Upper lobe of left lung (tissue), 6 donors: ENCODE data around the gene EWSR1. TPM values are rescaled to one million over a fixed set of nuclear protein-coding genes. Genes with fewer than 3 reads are reported as not detected.
A peak's percentile ranks its signal among the peaks of the same experiment; 100 is the strongest.

Experiments
- ATAC-seq, 2 donors: fragments of 200-7000 bp; cut with Tn5 transposase; one replicate each; pipeline ENCODE4 v1.9.1; 2022; ENCODE audit warnings: mild to moderate bottlenecking in 2 of 2, moderate library complexity in 2 of 2; ENCODE audit not compliant: low FRiP score in 2 of 2
- DNase-seq, 2 donors: peaks; one replicate each; pipeline ENCODE4 v3.0.0-alpha.2; 2019 to 2020
- H3K27ac ChIP-seq, 4 donors: fragments of 200-600 bp; sonication (generic); one replicate each; pipeline ENCODE4 v1.5.1; 2016 to 2019
- H3K27me3 ChIP-seq, 4 donors: fragments of 200-600 bp; sonication (generic); one replicate each; pipeline ENCODE4 v1.5.1; 2017 to 2019
- H3K36me3 ChIP-seq, 4 donors: fragments of 200-600 bp; sonication (generic); one replicate each; pipeline ENCODE4 v1.5.1; 2016 to 2019
- H3K4me1 ChIP-seq, 4 donors: fragments of 200-600 bp; sonication (generic); one replicate each; pipeline ENCODE4 v1.5.1; 2018 to 2019
- H3K4me3 ChIP-seq, 4 donors: fragments of 200-600 bp; sonication (generic); one replicate each; pipeline ENCODE4 v1.5.1; 2017 to 2019; ENCODE audit warnings: mild to moderate bottlenecking in 2 of 4, moderate library complexity in 1 of 4
- H3K9me3 ChIP-seq, 4 donors: fragments of 200-600 bp; sonication (generic); one replicate each; pipeline ENCODE4 v1.5.1; 2018 to 2019
- EP300 ChIP-seq, 4 donors: sonication (generic); formaldehyde crosslinking; IDR thresholded peaks; one replicate each; pipeline ENCODE4 v1.5.1; 2017; ENCODE audit warnings: antibody characterized with exemption in 4 of 4, control low read depth in 2 of 4
- POLR2A ChIP-seq, 4 donors: fragments of 450-650 bp; IDR thresholded peaks; one replicate each; pipeline ENCODE4 v1.5.1; 2016 to 2017; ENCODE audit warnings: antibody characterized with exemption in 4 of 4, mild to moderate bottlenecking in 2 of 4
- POLR2AphosphoS5 ChIP-seq, 2 donors: sonication (generic); formaldehyde crosslinking; IDR thresholded peaks; one replicate each; pipeline ENCODE4 v1.5.1; 2017; ENCODE audit warnings: antibody characterized with exemption in 2 of 2
- WGBS, 2 donors: methylation state at CpG; one replicate each; pipeline ENCODE4 v1.1.5; 2017 to 2018; 5-methylcytosine and 5-hydroxymethylcytosine counted together
- total RNA-seq, 6 donors: library from RNA; depleted of rRNA in 4 of 6; stranded (reverse); fragments of >200 nt in 4 of 6; gene quantifications; one replicate each; pipeline versions ENCODE4 v1.1.0 to v1.2.1, GENCODE V29; 2016 to 2021
- TF ChIP-seq, protein P1 (sequence below), 6 experiments: fragments of 450-650 bp in 4 of 6; fragments of 200-600 bp in 2 of 6; sonication (generic) in 2 of 6; IDR thresholded peaks; one replicate each; pipeline ENCODE4 v1.5.1; 2016 to 2019; ENCODE audit warnings: antibody characterized with exemption in 6 of 6
- donor health status: DM: no; HTN: no; CAD: no; lungs with moderate emphysema.
- donor health status: DM: no; HTN: yes; CAD: no; lungs with severe emphysema.

Gene EWSR1
- total RNA-seq, 6 donors from 2014 or later = 156 to 293 (median 183) TPM

DNA sequence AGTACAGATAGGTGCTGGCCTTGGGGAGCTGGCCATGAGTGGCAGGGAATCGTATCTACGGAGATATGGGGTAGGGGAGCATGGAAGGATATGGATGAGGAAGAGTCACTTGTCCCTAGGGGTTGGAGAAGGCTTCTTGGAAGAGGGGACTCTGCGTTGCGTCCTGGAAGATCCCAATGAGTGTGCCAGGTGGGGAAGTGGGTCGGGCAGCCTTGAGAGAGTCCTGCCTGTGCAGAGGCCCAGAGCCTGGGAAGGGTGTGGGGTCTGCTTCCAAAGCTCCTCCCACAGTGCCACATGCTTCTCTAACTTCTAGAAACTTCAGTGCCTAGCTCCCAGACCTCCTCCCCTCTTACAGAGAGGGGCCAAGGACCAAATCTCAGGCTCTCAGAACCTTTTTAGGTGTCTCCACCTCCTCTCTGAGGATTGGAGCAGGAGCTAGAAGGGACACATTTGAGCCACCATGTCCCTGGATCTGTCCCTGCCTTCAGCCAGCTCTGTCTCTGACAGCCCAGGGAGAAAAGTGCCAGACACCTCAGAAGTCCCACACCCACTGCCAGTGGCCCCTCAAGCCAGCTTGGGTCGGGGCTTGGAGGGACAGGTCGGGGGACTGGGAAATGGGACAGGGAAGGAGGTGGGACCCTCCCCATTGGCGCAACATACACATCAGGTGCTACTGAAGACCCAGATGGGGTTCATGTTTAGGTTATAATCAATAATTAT is 11.3 kb upstream of the EWSR1 start:
- ATAC-seq = no peak

DNA sequence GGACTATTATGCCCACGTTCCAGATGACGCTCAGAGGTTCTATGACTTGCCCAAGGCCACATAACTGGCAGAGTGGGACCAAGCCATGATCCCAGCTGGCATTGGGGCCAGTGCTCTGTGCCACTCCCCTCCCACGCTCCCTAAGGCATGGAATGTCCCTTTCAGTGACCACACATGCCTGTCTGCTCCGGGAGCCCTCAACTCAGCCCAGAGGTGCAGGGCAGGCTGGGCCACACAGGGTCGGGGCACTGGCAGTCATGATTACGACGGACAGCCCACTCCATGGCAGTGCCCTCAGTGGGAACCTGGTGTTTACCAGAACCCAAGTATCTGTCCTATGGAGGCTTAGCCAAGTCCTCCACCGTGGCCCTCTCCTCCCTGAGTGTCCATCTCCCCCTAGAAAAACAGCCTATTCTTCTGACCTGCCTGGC is 10.3 kb upstream of the EWSR1 start:
- no peaks in the 10 kb centered on the region for H3K4me1 ChIP-seq
- H3K27ac ChIP-seq = no peak overlapping the region
- peaks cover 0 to 28% (median 8%) of the 10 kb centered on the region in 4 donors for H3K36me3 ChIP-seq
- ATAC-seq (no peak), DNase-seq (no peak)
- 90 to 92% methylated on average over 3 to 5 of the region's 8 CpGs for WGBS, 2 donors
- H3K4me3 ChIP-seq = no peak overlapping the region
- TF ChIP-seq POLR2AphosphoS5 (IDR thresholded peaks at IDR 0.05) = no peak
- TF ChIP-seq POLR2A (IDR thresholded peaks at IDR 0.05) = no peak
- TF ChIP-seq EP300 (IDR thresholded peaks at IDR 0.05) = no peak
- TF ChIP-seq, protein P1, sequence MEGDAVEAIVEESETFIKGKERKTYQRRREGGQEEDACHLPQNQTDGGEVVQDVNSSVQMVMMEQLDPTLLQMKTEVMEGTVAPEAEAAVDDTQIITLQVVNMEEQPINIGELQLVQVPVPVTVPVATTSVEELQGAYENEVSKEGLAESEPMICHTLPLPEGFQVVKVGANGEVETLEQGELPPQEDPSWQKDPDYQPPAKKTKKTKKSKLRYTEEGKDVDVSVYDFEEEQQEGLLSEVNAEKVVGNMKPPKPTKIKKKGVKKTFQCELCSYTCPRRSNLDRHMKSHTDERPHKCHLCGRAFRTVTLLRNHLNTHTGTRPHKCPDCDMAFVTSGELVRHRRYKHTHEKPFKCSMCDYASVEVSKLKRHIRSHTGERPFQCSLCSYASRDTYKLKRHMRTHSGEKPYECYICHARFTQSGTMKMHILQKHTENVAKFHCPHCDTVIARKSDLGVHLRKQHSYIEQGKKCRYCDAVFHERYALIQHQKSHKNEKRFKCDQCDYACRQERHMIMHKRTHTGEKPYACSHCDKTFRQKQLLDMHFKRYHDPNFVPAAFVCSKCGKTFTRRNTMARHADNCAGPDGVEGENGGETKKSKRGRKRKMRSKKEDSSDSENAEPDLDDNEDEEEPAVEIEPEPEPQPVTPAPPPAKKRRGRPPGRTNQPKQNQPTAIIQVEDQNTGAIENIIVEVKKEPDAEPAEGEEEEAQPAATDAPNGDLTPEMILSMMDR (IDR thresholded peaks at IDR 0.05) = no peak
- H3K9me3 ChIP-seq = no peaks in the 10 kb centered on the region
- H3K27me3 ChIP-seq = no peaks in the 10 kb centered on the region

More for the DNA sequence above, 11.3 kb upstream of the EWSR1 start:
- Histone ChIP-seq H3K27me3 (no peaks in the 10 kb centered on the region), H3K36me3 (peaks cover 0 to 25% (median 8%) of the 10 kb centered on the region in 4 donors), H3K9me3 (no peaks in the 10 kb centered on the region), H3K4me3 (no peak overlapping the region), H3K4me1 (no peaks in the 10 kb centered on the region), H3K27ac (no peak overlapping the region)
- WGBS, 2 donors = 92 to 95% methylated on average over 8 of the region's 8 CpGs
- no peak for DNase-seq
- TF ChIP-seq POLR2AphosphoS5 (IDR thresholded peaks at IDR 0.05) = no peak

DNA sequence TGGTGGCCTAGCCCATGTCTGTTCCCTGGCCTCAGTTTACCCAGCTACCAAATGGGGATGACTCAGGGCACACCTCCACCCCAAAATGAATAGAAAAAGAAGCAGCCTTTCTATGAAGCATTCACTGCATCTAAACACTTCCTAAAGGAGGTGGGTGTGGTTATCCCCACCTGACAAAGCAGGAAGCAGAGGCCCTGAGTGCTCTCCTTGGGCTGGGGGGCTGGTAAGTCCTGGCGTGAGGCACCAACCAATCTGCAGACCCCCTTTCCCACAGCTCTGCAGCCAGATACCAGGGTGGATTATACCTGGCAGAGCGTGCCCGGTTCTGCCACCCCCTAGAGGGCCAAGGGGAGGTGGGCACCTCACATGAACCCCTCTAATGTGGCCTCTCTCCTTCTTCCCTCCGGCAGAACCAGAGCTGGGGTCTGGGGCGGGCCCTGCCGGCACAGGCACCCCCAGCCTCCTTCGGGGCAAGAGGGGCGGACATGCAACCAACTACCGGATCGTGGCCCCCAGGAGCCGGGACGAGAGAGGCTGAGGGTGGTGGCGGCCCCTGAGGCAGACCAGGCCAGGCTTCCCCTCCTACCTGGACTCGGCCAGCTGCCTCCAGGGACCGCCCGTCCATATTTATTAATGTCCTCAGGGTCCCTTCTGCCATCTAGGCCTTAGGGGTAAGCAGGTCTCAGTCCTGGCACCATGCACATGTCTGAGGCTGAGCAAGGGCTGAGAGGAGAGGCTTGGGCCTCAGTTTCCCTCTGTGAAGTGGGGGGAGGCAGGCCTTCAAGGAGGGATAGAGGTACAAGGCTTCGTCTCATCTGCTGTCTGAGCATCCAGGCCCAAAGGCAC is 9.4 kb upstream of the EWSR1 start:
- 91% methylated on average over 17 of the region's 17 CpGs; no CpG with 5 or more reads in 1 of the 2 donors for WGBS, 2 donors
- TF ChIP-seq POLR2AphosphoS5 (IDR thresholded peaks at IDR 0.05) (no peak), EP300 (IDR thresholded peaks at IDR 0.05) (no peak), POLR2A (IDR thresholded peaks at IDR 0.05) (no peak)
- TF ChIP-seq, protein P1 (IDR thresholded peaks at IDR 0.05) = no peak
- Histone ChIP-seq H3K4me1 (no peaks in the 10 kb centered on the region), H3K9me3 (no peaks in the 10 kb centered on the region), H3K36me3 (peaks cover 0 to 33% (median 10%) of the 10 kb centered on the region in 4 donors), H3K27me3 (no peaks in the 10 kb centered on the region), H3K4me3 (no peak overlapping the region), H3K27ac (no peak overlapping the region)
- ATAC-seq (no peak), DNase-seq (peak in 1 of 2 donors; percentile 81)

DNA sequence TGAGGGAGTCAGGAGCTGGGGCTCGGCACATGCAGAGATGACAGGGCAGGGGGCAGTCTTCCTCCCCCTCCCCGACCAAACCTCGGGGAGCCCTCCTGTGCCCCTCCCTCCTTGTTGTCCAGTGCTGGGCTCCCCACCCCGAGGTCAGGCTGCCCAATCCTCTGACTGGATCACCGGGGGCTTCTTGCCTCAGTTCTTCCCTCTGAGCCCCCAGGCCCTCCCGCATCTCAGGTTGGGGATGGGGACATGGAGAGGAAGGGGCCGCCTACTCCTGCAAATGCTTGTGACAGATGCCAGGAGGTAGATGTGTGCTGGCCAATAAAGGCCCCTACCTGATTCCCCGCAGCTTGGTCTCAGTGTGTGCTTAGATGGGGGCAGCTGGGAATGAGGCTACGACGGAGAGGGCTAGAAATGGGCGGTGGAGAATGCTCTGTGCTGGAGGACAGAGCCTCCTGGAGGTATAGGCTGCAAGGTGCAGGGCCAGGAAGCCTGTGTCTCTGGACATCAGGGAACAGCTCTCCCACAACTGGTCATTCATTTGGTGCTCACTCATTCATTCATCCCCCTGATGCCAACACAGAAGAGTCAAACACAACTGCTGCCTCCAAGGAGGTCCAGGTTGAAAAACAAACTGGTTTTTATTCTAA is 8.7 kb upstream of the EWSR1 start:
- no peaks in the 10 kb centered on the region for H3K27me3 ChIP-seq
- ATAC-seq (no peak), DNase-seq (no peak)
- peaks cover 0 to 40% (median 18%) of the 10 kb centered on the region in 4 donors for H3K36me3 ChIP-seq
- H3K4me3 ChIP-seq = no peak overlapping the region
- 76 to 84% methylated on average over 7 to 8 of the region's 11 CpGs for WGBS, 2 donors
- H3K9me3 ChIP-seq = no peaks in the 10 kb centered on the region
- H3K27ac ChIP-seq = no peak overlapping the region
- TF ChIP-seq POLR2AphosphoS5 (IDR thresholded peaks at IDR 0.05) (no peak), EP300 (IDR thresholded peaks at IDR 0.05) (no peak)
- H3K4me1 ChIP-seq = no peaks in the 10 kb centered on the region

DNA sequence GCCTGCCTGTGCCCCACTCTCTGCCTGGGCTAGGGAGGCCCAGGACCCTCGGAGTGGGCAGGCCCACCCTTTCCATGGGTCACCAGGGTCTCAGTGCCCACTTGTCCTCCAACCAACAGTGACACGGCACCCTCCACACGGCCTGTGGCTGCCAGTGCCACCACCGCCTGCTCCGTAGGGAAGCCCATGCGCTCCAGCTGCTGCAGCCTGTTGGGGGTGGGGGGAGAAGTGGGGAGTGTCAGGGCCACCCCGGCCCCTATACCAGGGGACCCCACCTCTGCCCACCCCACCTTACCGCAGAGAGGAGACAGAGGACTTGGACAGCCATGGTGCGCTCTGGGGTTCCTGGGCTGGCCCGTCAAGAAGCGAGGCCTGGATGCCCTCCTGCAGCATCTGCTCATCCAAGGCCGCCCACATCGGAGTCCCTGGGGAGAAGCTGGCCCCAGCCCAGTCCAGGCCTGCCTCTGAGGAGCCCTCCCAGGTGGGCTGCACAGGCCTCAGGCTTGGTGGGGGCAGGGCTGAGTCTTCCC is 8.0 kb upstream of the EWSR1 start:
- ATAC-seq = peak in 1 of 2 donors; percentile 5
- no peak for DNase-seq

More for the DNA sequence above, 8.0 kb upstream of the EWSR1 start:
- Histone ChIP-seq H3K27ac (no peak overlapping the region), H3K4me1 (no peaks in the 10 kb centered on the region), H3K4me3 (no peak overlapping the region), H3K36me3 (peaks cover 0 to 47% (median 24%) of the 10 kb centered on the region in 4 donors), H3K9me3 (no peaks in the 10 kb centered on the region), H3K27me3 (no peaks in the 10 kb centered on the region)
- 93% methylated on average over 7 of the region's 13 CpGs; no CpG with 5 or more reads in 1 of the 2 donors for WGBS, 2 donors
- TF ChIP-seq EP300 (IDR thresholded peaks at IDR 0.05) (no peak), POLR2AphosphoS5 (IDR thresholded peaks at IDR 0.05) (no peak), POLR2A (IDR thresholded peaks at IDR 0.05) (no peak)
- TF ChIP-seq, protein P1 (IDR thresholded peaks at IDR 0.05) = no peak
